Parathyroid adenoma (tissue), 2 donors: Measurements from ENCODE around the gene MTNR1A.

Experiments
- H2AFZ ChIP-seq: fragments of 300-600 bp; sonication (generic); one replicate; pipeline ENCODE4 v1.7.0; 2017; ENCODE audit warnings: antibody characterized with exemption, mild to moderate bottlenecking
- H3K27ac ChIP-seq: fragments of 300-600 bp; sonication (generic); one replicate; pipeline ENCODE4 v1.7.0; 2017
- H3K27me3 ChIP-seq: fragments of 300-600 bp; sonication (generic); one replicate; pipeline ENCODE4 v1.7.0; 2017; ENCODE audit warnings: low read length; ENCODE audit not compliant: control insufficient read depth, insufficient read depth
- H3K36me3 ChIP-seq: fragments of 300-600 bp; sonication (generic); one replicate; pipeline ENCODE4 v1.7.0; 2017; ENCODE audit warnings: low read length; ENCODE audit not compliant: control insufficient read depth, insufficient read depth
- H3K4me1 ChIP-seq: fragments of 300-600 bp; sonication (generic); one replicate; pipeline ENCODE4 v1.7.0; 2017; ENCODE audit warnings: control low read depth
- H3K4me2 ChIP-seq: fragments of 300-600 bp; sonication (generic); one replicate; pipeline ENCODE4 v1.7.0; 2017; ENCODE audit warnings: low read length
- H3K4me3 ChIP-seq: fragments of 300-600 bp; sonication (generic); one replicate; pipeline ENCODE4 v1.7.0; 2017; ENCODE audit warnings: low read depth, low read length
- H3K79me2 ChIP-seq: fragments of 300-600 bp; sonication (generic); one replicate; pipeline ENCODE4 v1.7.0; 2017; ENCODE audit warnings: control low read depth
- H3K9ac ChIP-seq: fragments of 300-600 bp; sonication (generic); one replicate; pipeline ENCODE4 v1.7.0; 2017; ENCODE audit warnings: mild to moderate bottlenecking
- H3K9me3 ChIP-seq: fragments of 300-600 bp; sonication (generic); one replicate; pipeline ENCODE4 v1.7.0; 2017; ENCODE audit warnings: low read length; ENCODE audit not compliant: control insufficient read depth
- CTCF ChIP-seq: fragments of 300-600 bp; sonication (generic); IDR thresholded peaks from one replicate; pipeline ENCODE4 v1.7.0; 2017; ENCODE audit warnings: antibody characterized with exemption, mild to moderate bottlenecking
- donor health status: primary hyperparathyroidism.

The MTNR1A gene

GRCh38 chr4:186501554-186501953 lies 53.8 kb downstream of the MTNR1A start:
- Histone ChIP-seq H2AFZ (no peak overlapping the region), H3K4me1 (no peaks in the 10 kb centered on the region), H3K36me3 (no peaks in the 10 kb centered on the region), H3K9ac (no peak overlapping the region), H3K27ac (no peak overlapping the region), H3K9me3 (no peaks in the 10 kb centered on the region), H3K79me2 (no peaks in the 10 kb centered on the region), H3K4me2 (no peak overlapping the region), H3K4me3 (no peak overlapping the region), H3K27me3 (no peaks in the 10 kb centered on the region)
- no peak for TF ChIP-seq CTCF

GRCh38 chr4:186500721-186501304 lies 54.6 kb downstream of the MTNR1A start:
- no peak for TF ChIP-seq CTCF
- Histone ChIP-seq H3K9me3 (no peaks in the 10 kb centered on the region), H3K9ac (no peak overlapping the region), H3K36me3 (no peaks in the 10 kb centered on the region), H3K4me2 (no peak overlapping the region), H3K4me1 (no peaks in the 10 kb centered on the region), H2AFZ (no peak overlapping the region), H3K4me3 (no peak overlapping the region), H3K27me3 (no peaks in the 10 kb centered on the region), H3K79me2 (no peaks in the 10 kb centered on the region), H3K27ac (no peak overlapping the region)

- Histone ChIP-seq H3K27me3 (no peaks in the 10 kb centered on the region), H3K4me2 (no peak overlapping the region), H3K9me3 (no peaks in the 10 kb centered on the region), H2AFZ (no peak overlapping the region), H3K4me1 (no peaks in the 10 kb centered on the region), H3K79me2 (no peaks in the 10 kb centered on the region), H3K9ac (no peak overlapping the region), H3K4me3 (no peak overlapping the region), H3K36me3 (no peaks in the 10 kb centered on the region), H3K27ac (no peak overlapping the region)
- no peak for TF ChIP-seq CTCF
Measured at GRCh38 chr4:186499467-186499866, 55.9 kb downstream of the MTNR1A start.

- Histone ChIP-seq H3K79me2 (no peaks in the 10 kb centered on the region), H2AFZ (no peak overlapping the region), H3K9me3 (no peaks in the 10 kb centered on the region), H3K4me3 (no peak overlapping the region), H3K4me2 (no peak overlapping the region), H3K36me3 (no peaks in the 10 kb centered on the region), H3K4me1 (no peaks in the 10 kb centered on the region), H3K27me3 (no peaks in the 10 kb centered on the region), H3K27ac (no peak overlapping the region), H3K9ac (no peak overlapping the region)
- TF ChIP-seq CTCF = no peak
Measured at GRCh38 chr4:186497043-186497442, 58.3 kb downstream of the MTNR1A start.

- Histone ChIP-seq H3K27ac (no peak overlapping the region), H3K4me2 (no peak overlapping the region), H3K79me2 (no peaks in the 10 kb centered on the region), H3K9ac (no peak overlapping the region), H3K4me3 (no peak overlapping the region), H2AFZ (no peak overlapping the region), H3K36me3 (no peaks in the 10 kb centered on the region), H3K4me1 (no peaks in the 10 kb centered on the region), H3K27me3 (no peaks in the 10 kb centered on the region), H3K9me3 (no peaks in the 10 kb centered on the region)
- no peak for TF ChIP-seq CTCF
Measured at GRCh38 chr4:186494496-186494895, 60.9 kb downstream of the MTNR1A start.
